ENCODE data around the gene ZNF385A. TPM values are rescaled to one million over a fixed set of nuclear protein-coding genes. Genes with fewer than 3 reads are reported as not detected.

Gene ZNF385A
- polyA plus RNA-seq, 1 donor from 2014 or later = 0.46 TPM

- Histone ChIP-seq H3K9me2 (ENCODE audit: insufficient read depth, low read length) (no peaks in the 10 kb centered on the region), H3K27me3 (ENCODE audit: insufficient read depth, low read depth, low read length) (no peaks in the 10 kb centered on the region), H3K36me3 (ENCODE audit: insufficient read depth, low read length) (no peaks in the 10 kb centered on the region), H3K9ac (ENCODE audit: low read length) (peak overlapping the region; percentile 55), H3K4me2 (ENCODE audit: low read length) (peak overlapping the region; percentile 25), H3K27ac (ENCODE audit: low read length) (no peak overlapping the region), H3K79me2 (replicated peaks; ENCODE audit: insufficient read depth, low read length) (no peaks in the 10 kb centered on the region), H3K4me3 (ENCODE audit: low read length) (peak overlapping the region; percentile 63), H2AFZ (ENCODE audit: low read depth, low read length) (no peak overlapping the region), H3K9me3 (ENCODE audit: low read length) (no peaks in the 10 kb centered on the region), H3F3A (ENCODE audit: insufficient read depth, low read length, poor library complexity, severe bottlenecking) (no peaks in the 10 kb centered on the region), H4K20me1 (ENCODE audit: insufficient read depth) (no peaks in the 10 kb centered on the region)
- TF ChIP-seq REST (IDR thresholded peaks at IDR 0.05; ENCODE audit: borderline replicate concordance) (no peak), SMC3 (conservative IDR thresholded peaks at IDR 0.05; ENCODE audit: poor library complexity) (peak; percentile 92), CTCF (IDR thresholded peaks at IDR 0.05; ENCODE audit: poor library complexity, severe bottlenecking) (peak; percentile 100), POLR2AphosphoS5 (IDR thresholded peaks at IDR 0.05) (no peak), EZH2 (IDR thresholded peaks at IDR 0.05; ENCODE audit: borderline replicate concordance, insufficient read depth, low read length, poor library complexity, severe bottlenecking) (no peak), TAF1 (IDR thresholded peaks at IDR 0.05; ENCODE audit: low read depth) (no peak), MXI1 (conservative IDR thresholded peaks at IDR 0.05; ENCODE audit: poor library complexity, severe bottlenecking) (peak; percentile 27), RAD21 (conservative IDR thresholded peaks at IDR 0.05) (peak; percentile 88), EP300 (conservative IDR thresholded peaks at IDR 0.05; ENCODE audit: poor library complexity, severe bottlenecking) (no peak)
These were observed 4.9 kb downstream of the ZNF385A start for GRCh38 chr12:54379398-54380201.

- no peak overlapping the region for H2AFZ ChIP-seq (ENCODE audit: low read depth, low read length)
- peak overlapping the region; percentile 63 for H3K4me3 ChIP-seq (ENCODE audit: low read length)
- no peak overlapping the region for H3K27ac ChIP-seq (ENCODE audit: low read length)
- no peaks in the 10 kb centered on the region for H3K27me3 ChIP-seq (ENCODE audit: insufficient read depth, low read depth, low read length)
- no peaks in the 10 kb centered on the region for H3K79me2 ChIP-seq (replicated peaks; ENCODE audit: insufficient read depth, low read length)
- peak overlapping the region; percentile 55 for H3K9ac ChIP-seq (ENCODE audit: low read length)
- H4K20me1 ChIP-seq (ENCODE audit: insufficient read depth) = no peaks in the 10 kb centered on the region
- no peaks in the 10 kb centered on the region for H3K9me3 ChIP-seq (ENCODE audit: low read length)
- no peaks in the 10 kb centered on the region for H3K9me2 ChIP-seq (ENCODE audit: insufficient read depth, low read length)
- peak overlapping the region; percentile 53 for H3K4me2 ChIP-seq (ENCODE audit: low read length)
- H3K36me3 ChIP-seq (ENCODE audit: insufficient read depth, low read length) = no peaks in the 10 kb centered on the region
- no peaks in the 10 kb centered on the region for H3F3A ChIP-seq (ENCODE audit: insufficient read depth, low read length, poor library complexity, severe bottlenecking)
- no peak for TF ChIP-seq POLR2AphosphoS5 (IDR thresholded peaks at IDR 0.05)
- TF ChIP-seq TAF1 (IDR thresholded peaks at IDR 0.05; ENCODE audit: low read depth) = no peak
- TF ChIP-seq CTCF (IDR thresholded peaks at IDR 0.05; ENCODE audit: poor library complexity, severe bottlenecking) = no peak
- TF ChIP-seq MXI1 (conservative IDR thresholded peaks at IDR 0.05; ENCODE audit: poor library complexity, severe bottlenecking) = no peak
- TF ChIP-seq RAD21 (conservative IDR thresholded peaks at IDR 0.05) = no peak
- no peak for TF ChIP-seq EZH2 (IDR thresholded peaks at IDR 0.05; ENCODE audit: borderline replicate concordance, insufficient read depth, low read length, poor library complexity, severe bottlenecking)
- TF ChIP-seq REST (IDR thresholded peaks at IDR 0.05; ENCODE audit: borderline replicate concordance) = no peak
- no peak for TF ChIP-seq SMC3 (conservative IDR thresholded peaks at IDR 0.05; ENCODE audit: poor library complexity)
- TF ChIP-seq EP300 (conservative IDR thresholded peaks at IDR 0.05; ENCODE audit: poor library complexity, severe bottlenecking) = no peak
These were observed 5.6 kb downstream of the ZNF385A start for GRCh38 chr12:54378796-54379397.
